ENCODE measurements around the gene VPS26A.
"Not testable (repeated sequence)": the region's sequence is repeated elsewhere in the genome, so short reads cannot be mapped to it uniquely, and the experiment has no call there.

VPS26A gene

GRCh38 chr10:69103784-69104183 lies 20.2 kb upstream of the VPS26A start:
- DNase-seq, result no peak

GRCh38 chr10:69104994-69105790 lies 18.8 kb upstream of the VPS26A start:
- DNase-seq, result no peak

DNA sequence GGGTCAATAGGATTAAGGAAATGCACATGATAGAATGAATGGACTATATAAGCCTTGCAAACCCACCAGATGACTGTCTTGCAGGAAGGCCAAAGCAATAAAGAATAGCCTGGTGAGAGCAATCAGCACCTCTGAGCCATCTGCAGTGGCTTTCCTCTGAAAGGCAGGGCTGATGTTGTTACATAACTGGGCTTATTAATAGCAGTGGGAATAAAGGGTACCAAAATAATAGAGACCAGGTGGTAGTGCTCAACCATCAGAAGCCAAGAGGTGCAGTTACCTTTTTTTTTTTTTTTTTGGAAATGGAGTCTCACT lies 16.8 kb upstream of the VPS26A start:
- no peak for DNase-seq

GRCh38 chr10:69107699-69108098 lies 16.3 kb upstream of the VPS26A start:
- DNase-seq, result no peak

GRCh38 chr10:69119896-69120295 lies 4.1 kb upstream of the VPS26A start:
- no peak for DNase-seq

DNA sequence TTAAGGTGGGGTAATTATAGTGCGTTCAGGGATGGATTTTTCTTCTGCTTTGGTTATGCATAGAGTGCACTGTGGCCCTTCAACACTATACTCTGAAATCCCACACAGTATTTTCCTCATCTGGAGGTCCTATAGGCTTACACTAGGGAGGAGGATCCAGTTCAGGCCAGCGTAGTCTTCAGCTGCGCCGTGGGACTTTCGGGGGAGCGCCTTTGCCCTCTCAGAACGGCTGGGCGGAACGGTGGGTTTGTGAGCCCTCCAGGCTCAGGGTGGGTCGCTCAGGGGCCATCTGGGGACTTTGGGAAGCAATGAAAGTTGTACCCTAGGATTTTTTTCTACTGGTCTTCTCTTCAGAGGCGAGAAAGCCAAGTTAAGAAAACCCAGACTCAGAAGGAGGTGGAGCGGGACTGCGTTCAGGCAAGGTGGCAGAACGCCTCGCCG lies 652 bp upstream of the VPS26A start:
- peak; percentile 12 for DNase-seq

DNA sequence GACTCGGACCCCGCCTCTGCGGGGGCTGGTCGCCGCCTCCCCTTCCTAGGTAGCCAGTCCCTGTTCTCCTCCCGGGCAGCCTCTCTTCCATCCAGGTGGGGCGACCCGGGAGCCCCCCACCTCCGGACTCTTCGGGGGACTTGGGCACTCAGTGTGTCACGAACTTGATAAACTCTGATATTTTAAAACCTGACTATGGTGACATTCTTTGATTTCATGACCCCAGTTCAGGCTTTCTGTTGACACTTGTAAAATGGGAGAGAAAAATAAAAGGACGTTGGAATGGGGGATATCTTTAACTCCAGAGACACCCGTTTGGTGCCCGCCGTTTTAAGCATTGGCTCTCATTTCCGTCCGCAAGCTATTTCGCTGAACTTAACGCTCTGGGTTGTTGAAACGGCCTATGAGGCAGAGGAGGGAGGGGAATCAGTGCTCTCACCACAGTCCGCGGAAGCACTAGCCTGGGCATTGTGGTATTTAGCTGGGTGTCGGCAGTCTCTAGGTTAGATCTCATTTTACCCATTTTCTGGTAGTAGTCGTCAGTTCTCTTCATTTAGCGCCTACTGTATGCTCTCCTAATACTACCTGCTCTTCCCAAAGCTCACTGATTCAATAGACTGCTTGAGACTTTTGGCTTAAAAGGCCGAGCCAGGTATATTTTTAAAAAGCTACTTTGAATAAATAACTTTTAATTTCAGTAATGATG lies 738 bp downstream of the VPS26A start:
- DNase-seq, result peak; percentile 9

DNA sequence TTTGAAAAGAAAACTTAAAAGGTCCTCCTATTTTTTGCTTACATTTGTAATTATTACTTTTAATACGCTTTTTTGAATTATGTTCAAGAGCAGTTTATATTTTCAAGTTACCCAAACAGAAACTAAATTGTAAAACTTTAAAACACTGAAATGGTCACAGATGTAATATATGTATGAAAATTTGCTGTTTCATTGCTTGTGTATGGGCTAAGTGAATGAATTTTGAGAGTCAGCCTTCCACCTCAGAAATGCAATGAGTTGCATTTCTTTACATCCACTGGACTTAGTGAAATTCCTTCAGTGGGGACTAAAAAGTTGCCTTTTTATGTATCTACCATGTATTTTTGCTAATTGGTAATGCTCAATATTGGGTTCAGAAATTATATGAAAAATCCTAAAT lies 1.6 kb downstream of the VPS26A start:
- no peak for DNase-seq

- no peak for DNase-seq
These were observed 6.3 kb downstream of the VPS26A start for GRCh38 chr10:69130251-69130650.

GRCh38 chr10:69139961-69140360 lies 16.0 kb downstream of the VPS26A start:
- DNase-seq, result no peak

DNA sequence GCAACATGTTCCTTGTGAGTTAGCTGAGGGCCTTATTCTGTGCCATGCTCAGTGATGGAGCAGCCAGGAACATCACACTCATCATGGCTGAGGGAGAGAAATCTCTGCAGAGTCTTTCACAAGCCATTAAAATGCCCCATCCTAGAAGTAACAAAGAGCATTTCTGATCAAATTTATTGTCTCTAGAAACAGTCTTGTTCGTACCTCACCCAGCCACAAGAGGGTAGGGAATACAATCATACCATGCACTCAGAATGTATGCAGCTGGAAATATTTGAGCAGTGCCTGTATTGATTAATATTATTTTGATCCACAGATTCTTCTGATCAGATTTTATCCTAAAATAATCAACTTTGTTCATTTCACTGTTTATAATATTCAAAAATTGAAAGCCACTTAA lies 17.3 kb downstream of the VPS26A start:
- no peak for DNase-seq

- not testable (repeated sequence) for DNase-seq
These were observed 18.1 kb downstream of the VPS26A start for GRCh38 chr10:69142074-69142473.

GRCh38 chr10:69142983-69143382 lies 19.0 kb downstream of the VPS26A start:
- DNase-seq, result no peak

DNA sequence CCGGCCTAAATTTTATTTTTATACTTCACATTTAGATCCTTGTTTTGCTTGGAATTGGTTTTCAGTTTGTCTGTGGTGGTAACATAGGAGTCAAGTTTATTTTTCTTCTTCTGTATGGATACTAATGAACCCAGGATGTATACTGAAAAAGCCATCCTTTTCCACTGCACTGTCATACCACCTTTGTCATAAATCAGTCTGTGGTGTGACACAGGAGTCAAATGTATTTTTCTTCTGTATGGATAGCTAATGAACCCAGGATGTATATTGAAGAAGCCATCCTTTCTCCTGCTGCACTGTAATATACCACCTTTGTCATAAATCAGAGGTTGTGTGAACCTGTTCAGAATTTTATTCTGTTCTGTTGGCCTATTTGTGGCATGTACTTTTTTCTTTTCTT lies 21.4 kb downstream of the VPS26A start:
- DNase-seq, result no peak

GRCh38 chr10:69145864-69146263 lies 21.9 kb downstream of the VPS26A start:
- no peak for DNase-seq

- DNase-seq, result peak; percentile 1
These were observed 22.8 kb downstream of the VPS26A start for GRCh38 chr10:69146759-69147158.

- no peak for DNase-seq
These were observed 28.0 kb downstream of the VPS26A start for GRCh38 chr10:69151984-69152383.

GRCh38 chr10:69153227-69153626 lies 29.2 kb downstream of the VPS26A start:
- no peak for DNase-seq

DNA sequence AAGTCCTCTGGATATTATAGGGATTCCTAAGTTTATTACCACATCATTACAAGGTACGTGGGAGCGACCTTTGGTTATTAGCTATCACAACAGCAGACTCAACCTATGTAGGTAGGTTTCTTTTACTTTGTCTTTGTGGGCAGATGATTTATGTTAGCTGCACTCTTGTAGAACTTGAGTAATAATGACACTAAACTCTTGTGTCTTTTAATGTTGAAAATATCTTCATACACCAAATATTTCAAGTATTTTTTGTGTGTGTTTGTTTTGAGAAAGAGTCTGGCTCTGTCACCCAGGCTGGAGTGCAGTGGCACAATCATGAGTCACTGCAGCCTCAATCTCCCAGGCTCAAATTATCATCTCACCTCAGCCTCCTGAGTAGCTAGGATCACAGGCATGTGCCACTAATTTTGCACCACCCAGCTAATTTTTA lies 36.8 kb downstream of the VPS26A start:
- DNase-seq, result no peak

- no peak for DNase-seq
These were observed 44.5 kb downstream of the VPS26A start for GRCh38 chr10:69168493-69168892.

DNA sequence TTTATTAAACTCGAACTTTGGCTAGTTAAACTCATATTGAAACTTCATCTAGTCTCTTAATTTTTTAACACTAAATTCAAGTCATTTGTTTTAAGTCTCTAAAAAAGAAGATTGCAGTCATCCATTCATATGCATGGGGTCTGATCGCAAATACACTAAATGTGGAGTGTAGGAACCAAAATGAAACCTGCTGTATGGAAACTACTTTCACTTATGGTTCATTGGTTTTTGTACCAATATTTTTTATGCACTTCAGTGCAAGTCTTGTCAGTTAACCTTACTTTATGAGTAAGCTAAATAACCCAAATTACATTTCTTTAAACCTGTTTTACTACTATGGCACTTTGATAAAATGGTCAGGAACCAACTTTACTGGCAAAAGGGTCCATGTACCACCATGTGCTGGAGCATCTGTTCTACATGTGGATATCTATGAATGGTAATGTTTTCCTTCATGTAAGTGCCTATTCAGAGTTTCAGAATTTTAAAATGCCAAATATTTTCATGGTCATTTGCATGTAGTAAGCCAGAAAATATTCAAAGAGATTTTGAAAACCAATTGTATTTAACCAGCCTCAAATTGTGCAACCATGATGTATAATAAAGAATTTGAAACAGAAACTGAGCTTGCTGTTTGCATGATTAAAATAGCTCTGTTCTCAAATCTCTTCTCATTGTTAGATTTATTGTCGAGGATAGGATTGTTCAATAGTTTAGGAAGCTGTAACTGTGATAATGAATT lies 48.4 kb downstream of the VPS26A start:
- no peak for DNase-seq

GRCh38 chr10:69175326-69175725 lies 51.3 kb downstream of the VPS26A start:
- not testable (repeated sequence) for DNase-seq

- no peak for DNase-seq
These were observed 52.8 kb downstream of the VPS26A start for GRCh38 chr10:69176823-69177222.

Data from NCI-H1694 (cell line).